ENCODE results near the gene TNFRSF1B.

The TNFRSF1B gene

DNA sequence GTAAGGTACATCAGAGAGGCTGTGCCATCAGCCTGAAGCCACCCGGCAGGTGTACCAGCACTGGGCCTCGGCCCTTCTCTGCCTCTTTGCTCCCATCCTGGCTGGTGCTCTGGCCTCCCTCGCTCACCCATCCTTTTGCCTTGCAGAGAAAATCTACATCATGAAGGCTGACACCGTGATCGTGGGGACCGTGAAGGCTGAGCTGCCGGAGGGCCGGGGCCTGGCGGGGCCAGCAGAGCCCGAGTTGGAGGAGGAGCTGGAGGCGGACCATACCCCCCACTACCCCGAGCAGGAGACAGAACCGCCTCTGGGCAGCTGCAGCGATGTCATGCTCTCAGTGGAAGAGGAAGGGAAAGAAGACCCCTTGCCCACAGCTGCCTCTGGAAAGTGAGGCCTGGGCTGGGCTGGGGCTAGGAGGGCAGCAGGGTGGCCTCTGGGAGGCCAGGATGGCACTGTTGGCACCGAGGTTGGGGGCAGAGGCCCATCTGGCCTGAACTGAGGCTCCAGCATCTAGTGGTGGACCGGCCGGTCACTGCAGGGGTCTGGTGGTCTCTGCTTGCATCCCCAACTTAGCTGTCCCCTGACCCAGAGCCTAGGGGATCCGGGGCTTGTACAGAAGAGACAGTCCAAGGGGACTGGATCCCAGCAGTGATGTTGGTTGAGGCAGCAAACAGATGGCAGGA, 24.5 kb upstream of the TNFRSF1B start:
- no peak for DNase-seq

DNA sequence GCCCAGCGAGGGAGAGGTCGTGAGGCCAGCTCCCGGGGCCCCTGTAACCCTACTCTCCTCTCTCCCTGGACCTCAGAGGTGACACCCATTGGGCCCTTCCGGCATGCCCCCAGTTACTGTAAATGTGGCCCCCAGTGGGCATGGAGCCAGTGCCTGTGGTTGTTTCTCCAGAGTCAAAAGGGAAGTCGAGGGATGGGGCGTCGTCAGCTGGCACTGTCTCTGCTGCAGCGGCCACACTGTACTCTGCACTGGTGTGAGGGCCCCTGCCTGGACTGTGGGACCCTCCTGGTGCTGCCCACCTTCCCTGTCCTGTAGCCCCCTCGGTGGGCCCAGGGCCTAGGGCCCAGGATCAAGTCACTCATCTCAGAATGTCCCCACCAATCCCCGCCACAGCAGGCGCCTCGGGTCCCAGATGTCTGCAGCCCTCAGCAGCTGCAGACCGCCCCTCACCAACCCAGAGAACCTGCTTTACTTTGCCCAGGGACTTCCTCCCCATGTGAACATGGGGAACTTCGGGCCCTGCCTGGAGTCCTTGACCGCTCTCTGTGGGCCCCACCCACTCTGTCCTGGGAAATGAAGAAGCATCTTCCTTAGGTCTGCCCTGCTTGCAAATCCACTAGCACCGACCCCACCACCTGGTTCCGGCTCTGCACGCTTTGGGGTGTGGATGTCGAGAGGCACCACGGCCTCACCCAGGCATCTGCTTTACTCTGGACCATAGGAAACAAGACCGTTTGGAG, 23.7 kb upstream of the TNFRSF1B start:
- no peak for DNase-seq

DNA sequence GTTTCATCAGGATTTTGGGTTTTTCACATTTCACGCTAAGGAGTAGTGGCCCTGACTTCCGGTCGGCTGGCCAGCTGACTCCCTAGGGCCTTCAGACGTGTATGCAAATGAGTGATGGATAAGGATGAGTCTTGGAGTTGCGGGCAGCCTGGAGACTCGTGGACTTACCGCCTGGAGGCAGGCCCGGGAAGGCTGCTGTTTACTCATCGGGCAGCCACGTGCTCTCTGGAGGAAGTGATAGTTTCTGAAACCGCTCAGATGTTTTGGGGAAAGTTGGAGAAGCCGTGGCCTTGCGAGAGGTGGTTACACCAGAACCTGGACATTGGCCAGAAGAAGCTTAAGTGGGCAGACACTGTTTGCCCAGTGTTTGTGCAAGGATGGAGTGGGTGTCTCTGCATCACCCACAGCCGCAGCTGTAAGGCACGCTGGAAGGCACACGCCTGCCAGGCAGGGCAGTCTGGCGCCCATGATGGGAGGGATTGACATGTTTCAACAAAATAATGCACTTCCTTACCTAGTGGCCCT, 23.1 kb upstream of the TNFRSF1B start:
- peak; percentile 89 for DNase-seq

GRCh38 chr1:12144236-12144635, 22.6 kb upstream of the TNFRSF1B start:
- DNase-seq, result no peak

GRCh38 chr1:12144969-12145368, 21.8 kb upstream of the TNFRSF1B start:
- DNase-seq, result no peak

- no peak for DNase-seq
These were observed 21.0 kb upstream of the TNFRSF1B start for GRCh38 chr1:12145616-12146342.

DNA sequence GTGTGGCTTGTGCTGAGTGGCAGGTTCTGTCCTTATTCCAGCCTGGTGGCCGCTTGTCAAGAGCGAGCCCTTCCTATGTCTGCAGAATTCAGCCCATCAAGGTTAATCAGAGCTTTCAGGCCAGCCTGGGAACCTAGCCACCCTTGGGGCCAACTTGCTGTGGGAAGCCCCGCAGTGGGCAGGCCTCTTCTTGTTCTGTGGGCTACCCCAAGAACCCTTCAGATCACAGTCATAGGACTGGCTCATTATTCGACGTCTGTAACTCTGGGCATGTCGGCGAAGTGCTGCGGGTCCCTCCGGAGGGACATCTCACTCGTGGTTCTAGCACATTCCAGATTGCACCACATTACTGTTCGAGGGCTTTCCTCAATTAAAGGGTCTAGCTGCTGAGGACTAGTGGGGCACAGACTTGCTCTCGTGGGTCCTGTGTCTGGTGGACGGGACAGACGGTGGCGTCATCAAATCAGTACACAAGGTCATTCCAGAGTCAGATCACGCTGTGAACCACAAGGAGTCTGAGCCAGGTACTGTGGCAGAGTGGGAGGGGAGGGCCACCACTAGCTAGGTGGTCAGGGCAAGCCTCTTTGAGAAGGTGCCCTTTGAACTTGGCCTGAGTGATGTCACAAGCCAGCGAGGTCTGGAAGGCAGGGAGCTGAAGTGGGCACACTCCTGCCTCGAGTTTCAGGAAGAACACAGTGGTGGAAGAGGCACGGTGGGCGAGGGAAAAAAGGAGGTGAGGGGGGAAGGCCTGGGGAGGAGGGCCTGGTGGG, 20.3 kb upstream of the TNFRSF1B start:
- DNase-seq, result no peak

- no peak for DNase-seq
These were observed 19.5 kb upstream of the TNFRSF1B start for GRCh38 chr1:12147201-12147701.

GRCh38 chr1:12148160-12148957, 18.4 kb upstream of the TNFRSF1B start:
- DNase-seq, result no peak

DNA sequence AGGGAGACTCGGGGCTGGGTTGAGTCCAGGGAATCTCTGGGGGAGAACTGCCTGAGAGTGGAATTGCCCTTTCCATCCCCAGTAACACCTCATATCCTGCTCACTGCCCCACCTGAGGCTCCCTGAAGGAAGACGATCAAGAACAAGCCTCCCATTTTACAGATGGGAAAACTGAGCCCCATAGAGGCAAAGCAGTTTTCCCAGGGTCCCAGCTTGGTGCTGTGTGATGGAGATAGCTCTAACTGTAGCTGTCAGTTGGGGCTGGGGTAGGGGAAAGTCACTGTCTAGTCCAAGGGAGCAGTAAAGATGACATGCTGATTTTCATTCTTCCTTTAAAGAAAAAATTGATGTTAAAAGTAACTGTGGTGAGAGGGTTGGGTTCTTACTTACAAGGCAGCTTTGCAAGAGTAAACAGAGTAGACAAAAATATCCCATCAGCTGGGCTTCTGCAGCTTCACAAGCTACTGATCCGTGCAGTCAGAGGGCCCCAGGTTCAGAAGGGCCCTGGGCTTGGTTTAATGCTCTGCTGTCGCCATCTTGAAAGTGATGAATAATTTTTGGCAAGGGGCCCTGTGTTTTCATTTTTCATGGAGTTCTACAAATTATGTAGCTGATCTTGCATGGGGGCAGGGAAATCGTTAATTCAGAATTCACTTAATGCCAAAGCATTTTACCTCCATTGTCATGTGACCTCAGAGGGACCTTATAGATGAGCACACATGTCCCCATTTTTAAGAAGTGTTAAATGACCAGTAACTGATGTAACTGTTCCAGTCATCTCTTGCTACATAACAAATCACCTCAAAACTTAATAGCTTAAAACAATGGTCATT, 17.6 kb upstream of the TNFRSF1B start:
- no peak for DNase-seq

DNA sequence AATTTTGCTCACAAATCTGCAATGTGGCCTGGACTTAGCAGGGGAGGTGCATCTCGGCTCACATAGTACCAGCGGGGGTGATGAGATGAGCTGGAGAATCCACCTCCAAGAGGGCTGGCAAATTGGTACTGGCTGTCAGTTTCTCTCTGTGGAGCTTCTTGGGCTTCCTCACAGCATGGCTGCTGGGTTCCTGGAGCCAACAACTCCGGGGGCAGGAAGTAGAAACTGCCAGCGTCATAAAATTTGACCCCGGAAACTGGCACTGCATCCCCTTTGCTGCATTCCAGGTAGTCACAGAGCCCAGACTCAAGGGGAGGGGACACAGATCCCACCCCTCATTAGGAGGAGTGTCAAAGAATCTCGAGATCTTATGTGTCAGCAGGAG, 17.0 kb upstream of the TNFRSF1B start:
- no peak for DNase-seq

DNA sequence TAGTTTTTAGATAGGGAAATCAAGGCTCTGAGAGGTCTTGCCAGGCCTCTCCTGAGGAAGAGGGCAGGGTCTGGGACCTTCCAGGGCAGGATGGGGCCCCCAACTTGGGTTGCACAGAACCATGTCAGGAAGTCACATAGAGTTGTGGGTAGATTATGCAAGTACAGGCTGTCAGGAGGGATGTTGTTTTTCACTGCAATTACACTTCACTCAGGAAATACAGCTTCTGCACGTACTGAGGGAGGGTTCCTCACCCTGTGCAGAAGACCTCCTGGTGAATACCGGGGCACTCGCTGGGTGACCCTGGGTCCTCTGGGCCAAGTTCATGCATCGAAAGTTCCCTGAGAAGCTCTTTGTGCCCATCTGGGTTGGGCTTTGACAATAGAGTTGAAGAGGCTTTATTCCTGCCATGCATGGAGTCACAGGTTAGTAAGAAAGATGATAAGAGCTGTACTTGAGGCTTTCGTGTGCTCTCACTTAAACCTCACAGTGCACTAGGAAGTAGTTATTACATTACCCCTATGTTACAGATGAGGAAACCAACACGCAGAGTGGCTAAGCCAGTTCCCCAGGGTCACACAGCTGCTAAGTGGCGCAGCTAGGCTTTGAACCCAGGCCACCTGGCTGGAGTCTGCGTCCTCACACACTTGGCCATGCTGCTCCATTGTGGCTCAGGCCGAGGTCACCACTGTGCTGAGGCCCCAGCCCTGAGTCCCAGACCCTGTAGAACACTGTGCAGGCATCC, 16.2 kb upstream of the TNFRSF1B start:
- DNase-seq, result no peak

DNA sequence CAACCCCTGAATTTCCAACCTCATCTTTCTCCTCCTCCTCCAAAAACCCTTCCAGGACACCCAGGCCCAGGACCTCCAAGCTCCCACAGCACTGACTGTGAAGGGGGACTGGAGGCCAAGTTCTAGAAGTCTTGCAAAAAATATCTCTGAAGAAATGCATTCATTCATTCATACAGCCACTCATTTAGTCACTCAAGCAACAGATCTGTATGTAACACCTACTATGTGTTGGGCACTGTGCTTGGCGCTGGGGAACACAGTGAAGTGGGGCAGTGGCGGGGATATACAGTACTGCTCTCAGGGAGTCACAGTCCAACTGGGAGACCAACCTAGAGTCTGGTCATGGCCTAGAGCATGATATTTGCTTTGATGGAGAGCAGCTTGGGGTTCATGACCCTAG, 15.3 kb upstream of the TNFRSF1B start:
- DNase-seq, result no peak

DNA sequence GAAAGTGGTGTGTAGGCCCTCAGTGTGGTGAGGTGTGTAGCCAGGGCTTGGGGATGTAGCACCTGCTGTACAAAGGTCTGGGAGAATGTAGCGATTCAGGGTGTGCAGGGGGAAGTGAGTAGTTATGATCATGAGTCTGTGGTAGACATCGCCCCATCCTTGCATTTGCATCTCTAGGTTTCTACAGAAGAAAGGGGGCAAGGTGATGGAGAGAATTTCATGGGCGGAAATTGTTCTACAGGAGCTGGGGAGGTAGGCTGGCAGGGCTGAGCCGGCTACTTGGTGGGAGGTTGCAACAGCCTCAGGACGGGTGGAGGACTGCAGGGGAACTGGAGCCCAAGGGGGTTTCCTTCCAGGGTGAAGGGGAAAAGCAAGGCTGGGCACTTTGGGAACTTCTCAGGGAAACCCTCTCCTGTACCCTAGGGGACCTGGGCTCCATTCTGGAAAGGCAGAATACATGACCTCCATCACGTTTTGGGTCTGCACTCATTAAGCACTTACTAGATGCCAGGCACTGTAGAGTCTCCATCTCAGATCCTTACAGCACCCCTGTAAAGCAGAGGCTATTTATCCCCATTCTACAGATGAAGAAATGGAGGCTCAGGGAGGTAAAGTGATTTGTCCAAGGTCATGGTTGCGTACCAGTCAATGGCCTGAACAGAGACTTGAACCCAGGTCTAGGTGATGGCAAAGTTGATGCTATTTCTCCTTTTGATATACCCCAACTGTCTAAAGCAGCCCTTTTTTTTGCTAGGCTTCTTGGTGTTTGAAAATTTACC, 14.5 kb upstream of the TNFRSF1B start:
- no peak for DNase-seq

GRCh38 chr1:12153181-12153785, 13.5 kb upstream of the TNFRSF1B start:
- DNase-seq, result peak; percentile 71

DNA sequence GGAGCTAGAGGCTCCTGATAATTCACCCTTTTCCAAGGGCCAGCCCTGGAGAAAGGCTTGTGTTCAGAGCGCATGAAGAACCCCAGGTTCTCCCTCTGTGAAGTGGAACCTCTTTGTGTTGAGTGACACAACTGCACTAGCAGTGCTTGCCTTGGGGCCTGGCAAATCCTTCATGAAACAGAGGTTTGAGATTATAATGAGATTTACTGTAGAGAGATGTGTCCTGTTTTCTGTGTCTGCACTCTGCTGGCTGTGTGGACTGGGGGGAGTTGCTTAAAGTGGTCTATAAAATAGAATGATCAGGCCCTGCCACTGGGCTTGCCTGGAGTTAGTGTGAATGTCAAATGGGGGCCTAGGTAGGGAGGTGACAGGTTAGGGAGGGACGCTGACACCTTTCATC, 11.5 kb upstream of the TNFRSF1B start:
- no peak for DNase-seq

DNA sequence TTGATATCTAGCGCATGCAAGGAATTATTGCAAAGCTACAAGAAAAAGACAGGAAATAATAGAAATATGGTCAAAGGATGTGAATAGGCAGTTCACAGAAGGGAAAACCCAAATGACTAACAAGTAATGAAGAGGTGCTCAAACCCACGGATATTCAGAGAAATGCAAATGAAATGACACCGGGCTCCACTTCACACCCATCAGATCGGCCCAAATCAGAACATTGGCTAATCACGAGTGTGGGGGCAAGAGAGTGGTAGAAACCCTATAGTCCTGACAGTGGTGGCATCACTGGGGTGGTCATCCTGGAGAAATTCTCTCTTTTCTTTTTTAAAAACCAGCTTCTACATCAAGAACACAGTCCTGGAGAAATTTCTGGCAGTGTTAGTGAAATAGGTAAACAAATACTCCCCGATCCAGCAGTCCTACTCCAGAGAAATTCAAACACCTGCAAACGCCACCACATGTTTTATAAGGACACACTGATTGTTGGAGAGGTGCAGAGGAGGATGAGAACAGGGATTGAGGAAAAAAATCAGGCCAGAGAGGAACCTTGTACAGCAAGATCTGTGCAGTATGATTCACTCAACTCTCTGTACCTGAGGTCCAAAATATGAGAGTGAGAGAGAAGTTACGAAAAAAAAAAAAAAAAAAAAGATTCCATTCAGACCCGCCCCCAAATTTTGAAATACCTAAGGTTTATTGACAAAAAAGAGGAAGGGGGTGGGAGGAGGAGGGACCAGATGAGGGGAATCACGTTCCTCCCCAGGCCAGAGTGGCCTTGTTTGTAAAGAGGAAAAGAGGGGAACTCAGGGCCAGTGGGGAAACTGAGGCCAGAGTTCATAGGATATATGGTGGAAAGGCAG, 9.2 kb upstream of the TNFRSF1B start:
- no peak for DNase-seq
